C4-2B (cell line): ENCODE data around the gene PLEKHM2.

Source experiments
- H3K27ac ChIP-seq: fragments of 450-650 bp; 2 replicates; pipeline ENCODE4 v1.5.1; 2017
- CTCF ChIP-seq: fragments of 450-650 bp; conservative IDR thresholded peaks from 2 replicates; pipeline ENCODE4 v1.5.1; 2017; ENCODE audit warnings: mild to moderate bottlenecking
- ZFX ChIP-seq: fragments of 450-650 bp; IDR thresholded peaks from 2 replicates; pipeline ENCODE4 v1.6.1; 2017

Gene PLEKHM2

GRCh38 chr1:15684468-15685291 lies 560 bp downstream of the PLEKHM2 start:
- peak overlapping the region; percentile 84 for H3K27ac ChIP-seq
- TF ChIP-seq ZFX (0 out of 2 replicates have a peak, but pooled peaks have one; percentile 37), CTCF (no peak)

- TF ChIP-seq CTCF (no peak), ZFX (no peak)
- no peak overlapping the region for H3K27ac ChIP-seq
Measured at GRCh38 chr1:15685820-15686219, 1.7 kb downstream of the PLEKHM2 start.

- no peak overlapping the region for H3K27ac ChIP-seq
- TF ChIP-seq ZFX: no peak
- TF ChIP-seq CTCF: no peak
Measured at GRCh38 chr1:15687446-15687845, 3.3 kb downstream of the PLEKHM2 start.

- no peak overlapping the region for H3K27ac ChIP-seq
- TF ChIP-seq CTCF (no peak), ZFX (no peak)
Measured at GRCh38 chr1:15690317-15690716, 6.2 kb downstream of the PLEKHM2 start.

GRCh38 chr1:15691434-15692032 lies 7.4 kb downstream of the PLEKHM2 start:
- TF ChIP-seq CTCF: no peak
- no peak for TF ChIP-seq ZFX
- no peak overlapping the region for H3K27ac ChIP-seq

- TF ChIP-seq ZFX (no peak), CTCF (no peak)
- no peak overlapping the region for H3K27ac ChIP-seq
Measured at GRCh38 chr1:15692121-15692682, 8.1 kb downstream of the PLEKHM2 start.

GRCh38 chr1:15693371-15693770 lies 9.3 kb downstream of the PLEKHM2 start:
- no peak overlapping the region for H3K27ac ChIP-seq
- TF ChIP-seq ZFX (no peak), CTCF (no peak)
